OCI-LY7 (cell line): Measurements from ENCODE around the gene SPSB2. TPM values are rescaled to one million over a fixed set of nuclear protein-coding genes. Genes with fewer than 3 reads are reported as not detected.
"Not testable (repeated sequence)": the region's sequence is repeated elsewhere in the genome, so short reads cannot be mapped to it uniquely, and the experiment has no call there.

Source experiments
- BruUV-seq: library from RNA; stranded (reverse); fragments of 400-500 nt; replicated peaks from 2 replicates; lab custom pipeline; 2021; lab: Mats Ljungman, UMichigan
- CTCF ChIA-PET: fragments of 300-600 bp; sonication (Branson Sonifier 250); formaldehyde crosslinking; loops from one replicate; lab custom pipeline; 2022; ENCODE audit warnings: antibody characterized with exemption; ENCODE audit not compliant: unreplicated experiment; lab: Charles Lee
- POLR2A ChIA-PET: fragments of 300-600 bp; sonication (Branson Sonifier 250); formaldehyde crosslinking; loops from one replicate; lab custom pipeline; 2022; ENCODE audit warnings: antibody characterized with exemption; lab: Charles Lee
- DNase-seq: peaks from one replicate; pipeline ENCODE4 v3.0.0-alpha.2; 2015; ENCODE audit warnings: low spot score
- H2AFZ ChIP-seq: fragments of 200-600 bp; sonication (generic), shearing (Covaris generic); 2 replicates; pipeline ENCODE4 v1.6.1; 2014; ENCODE audit warnings: mild to moderate bottlenecking, antibody characterized with exemption, low read length, moderate library complexity
- H3K27ac ChIP-seq: fragments of 200-600 bp; sonication (generic); 2 replicates; pipeline ENCODE4 v1.5.1; 2014; ENCODE audit warnings: mixed run types, low read depth, mild to moderate bottlenecking, moderate library complexity, low read length, inconsistent platforms; ENCODE audit not compliant: poor library complexity, severe bottlenecking
- H3K36me3 ChIP-seq: fragments of 200-600 bp; sonication (generic); 2 replicates; pipeline ENCODE4 v1.6.1; 2014; ENCODE audit warnings: mild to moderate bottlenecking, antibody characterized with exemption, low read length, moderate library complexity, mixed read lengths; ENCODE audit not compliant: insufficient read depth
- H3K4me1 ChIP-seq: fragments of 200-600 bp; sonication (generic); 2 replicates; pipeline ENCODE4 v1.5.1; 2014; ENCODE audit warnings: mild to moderate bottlenecking, low read length; ENCODE audit not compliant: insufficient read depth, poor library complexity, severe bottlenecking
- H3K4me2 ChIP-seq: fragments of 200-600 bp; sonication (generic); 2 replicates; pipeline ENCODE4 v1.6.1; 2014; ENCODE audit warnings: mild to moderate bottlenecking, low read length
- H3K4me3 ChIP-seq: fragments of 200-600 bp; sonication (generic); 2 replicates; pipeline ENCODE4 v1.5.1; 2014; ENCODE audit warnings: mild to moderate bottlenecking, low read depth, low read length; ENCODE audit not compliant: poor library complexity, severe bottlenecking
- H3K79me2 ChIP-seq: fragments of 200-600 bp; sonication (generic); 2 replicates; pipeline ENCODE4 v1.6.1; 2016; ENCODE audit warnings: low read depth, mild to moderate bottlenecking, low read length, moderate library complexity, mixed read lengths; ENCODE audit not compliant: insufficient read depth
- H3K9me2 ChIP-seq: fragments of 200-600 bp; sonication (generic); 2 replicates; pipeline ENCODE4 v1.6.1; 2016; ENCODE audit warnings: mild to moderate bottlenecking, low read length, mixed read lengths; ENCODE audit not compliant: insufficient read depth
- H3K9me3 ChIP-seq: fragments of 200-600 bp; sonication (generic); 2 replicates; pipeline ENCODE4 v1.6.1; 2014; ENCODE audit warnings: mild to moderate bottlenecking, mixed run types, low read length, mixed read lengths
- H4K20me1 ChIP-seq: fragments of 200-600 bp; sonication (generic); 2 replicates; pipeline ENCODE4 v1.6.1; 2014; ENCODE audit warnings: mild to moderate bottlenecking, antibody characterized with exemption, low read length, moderate library complexity, mixed read lengths; ENCODE audit not compliant: insufficient read depth
- CTCF ChIP-seq: fragments of 200-600 bp; sonication (generic); conservative IDR thresholded peaks from 2 replicates; pipeline ENCODE4 v1.5.1; 2014; ENCODE audit warnings: mild to moderate bottlenecking, antibody characterized with exemption, low read length, moderate library complexity, mixed read lengths
- EZH2phosphoT487 ChIP-seq: fragments of 200-600 bp; sonication (generic); IDR thresholded peaks from 2 replicates; pipeline ENCODE4 v1.6.1; 2018; ENCODE audit warnings: low read depth, borderline replicate concordance, mild to moderate bottlenecking, mixed run types, antibody characterized with exemption, low read length, moderate library complexity, mixed read lengths
- intact Hi-C: fragments of 100-400 bp; cut with micrococcal nuclease; formaldehyde crosslinking; loops from one replicate; pipeline ENCODE4 v1.10.0; 2022; ENCODE audit not compliant: unreplicated experiment
- total RNA-seq, 2 experiments: library from RNA; depleted of rRNA in 1 of 2; stranded (reverse); fragments of >200 nt in 1 of 2; shearing (Covaris generic) in 1 of 2; gene quantifications; 2 replicates each; pipeline ENCODE4 v1.2.3, GENCODE V29; 2014 to 2022

Gene SPSB2
- total RNA-seq, 2 experiments from 2014 or later: 8.3 to 8.5 TPM

DNA sequence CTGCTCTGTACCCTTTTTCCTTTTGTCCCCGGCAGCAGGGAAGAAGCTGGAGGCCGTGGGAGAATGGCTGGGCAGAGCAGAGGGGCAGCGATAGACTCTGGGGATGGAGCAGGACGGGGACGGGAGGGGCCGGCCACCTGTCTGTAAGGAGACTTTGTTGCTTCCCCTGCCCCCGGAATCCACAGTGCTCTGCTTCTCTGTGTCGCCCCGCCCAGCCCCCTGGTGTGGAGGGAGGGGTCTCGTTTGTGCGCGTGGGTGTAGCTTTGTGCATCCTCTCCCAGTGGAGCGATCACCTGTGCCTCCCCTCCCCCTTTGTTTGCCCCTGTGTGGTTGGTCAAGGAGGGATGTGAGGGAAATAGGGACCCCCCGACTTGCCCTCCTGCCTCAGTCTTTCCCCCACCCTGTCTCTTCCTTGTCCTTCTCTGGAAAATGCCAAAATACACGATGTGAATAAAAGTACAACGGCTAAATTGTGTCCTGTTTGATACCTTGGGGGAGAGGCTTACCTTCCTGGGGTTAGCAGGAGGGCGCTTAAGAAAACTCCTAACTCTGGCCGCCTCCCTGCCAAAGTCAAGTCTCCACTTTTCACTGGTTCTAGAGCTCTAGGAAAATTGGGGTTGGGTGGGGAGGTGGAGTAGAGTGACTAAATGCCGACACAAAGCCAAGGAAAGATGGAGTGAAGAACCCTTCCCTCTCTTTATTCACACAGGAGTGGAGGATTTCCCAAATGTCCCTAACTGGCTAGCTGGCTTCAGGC lies 6.8 kb downstream of the SPSB2 start:
- intact Hi-C loops: loop anchor here (5.0 kb wide), 1 partner anchor 226 kb away; the partner anchor contains the start of gene C1R
- POLR2A ChIA-PET: interaction anchor here (0.6 to 6.0 kb wide), 8 partner anchors 9 to 1483 kb away, joined by 3 to 60 read pairs (median 4); partner anchors contain the start of genes CDCA3, GNB3 and USP5
- BruUV-seq: no TSS peak

GRCh38 chr12:6865307-6865706 lies 7.8 kb downstream of the SPSB2 start:
- POLR2A ChIA-PET: interaction anchor here (1.1 to 6.0 kb wide), 3 partner anchors 13 to 112 kb away, joined by 3 to 60 read pairs (median 7); partner anchors contain the start of genes CDCA3, MLF2 and USP5
- H3K9me2 ChIP-seq, H3K4me3 ChIP-seq, H3K27ac ChIP-seq, H4K20me1 ChIP-seq, CTCF ChIA-PET, DNase-seq, H3K4me2 ChIP-seq, BruUV-seq, H3K9me3 ChIP-seq, H2AFZ ChIP-seq: not testable (repeated sequence)
- peaks cover 14% of the 10 kb centered on the region; the same call in 1 of the 2 replicates for H3K79me2 ChIP-seq
- H3K36me3 ChIP-seq: peaks cover 81% of the 10 kb centered on the region
- H3K4me1 ChIP-seq: peaks cover 31% of the 10 kb centered on the region
- intact Hi-C loops: loop anchor here (5.0 kb wide), 1 partner anchor 227 kb away; the partner anchor contains the start of gene C1R

More for the DNA sequence above, 6.8 kb downstream of the SPSB2 start:
- TF ChIP-seq CTCF: no peak
- no peak for TF ChIP-seq EZH2phosphoT487
- peak overlapping the region; percentile 93 for H3K4me3 ChIP-seq
- H3K36me3 ChIP-seq: peaks cover 81% of the 10 kb centered on the region
- peaks cover 41% of the 10 kb centered on the region for H3K4me1 ChIP-seq
- H3K27ac ChIP-seq: no peak overlapping the region
- CTCF ChIA-PET: interaction anchor here (0.5 to 2.0 kb wide), 4 partner anchors 14 to 142 kb away, joined by 3 to 7 read pairs (median 5); partner anchors contain the start of gene USP5
- peak overlapping the region; percentile 100 for H3K4me2 ChIP-seq
- no peak for DNase-seq
- H3K79me2 ChIP-seq: peaks cover 14% of the 10 kb centered on the region; the same call in 1 of the 2 replicates
- H3K9me3 ChIP-seq: no peaks in the 10 kb centered on the region
- no peak overlapping the region for H2AFZ ChIP-seq
- no peaks in the 10 kb centered on the region for H3K9me2 ChIP-seq
- H4K20me1 ChIP-seq: 0 out of 2 replicates have a peak, but pooled peaks cover 6% of the 10 kb centered on the region

DNA sequence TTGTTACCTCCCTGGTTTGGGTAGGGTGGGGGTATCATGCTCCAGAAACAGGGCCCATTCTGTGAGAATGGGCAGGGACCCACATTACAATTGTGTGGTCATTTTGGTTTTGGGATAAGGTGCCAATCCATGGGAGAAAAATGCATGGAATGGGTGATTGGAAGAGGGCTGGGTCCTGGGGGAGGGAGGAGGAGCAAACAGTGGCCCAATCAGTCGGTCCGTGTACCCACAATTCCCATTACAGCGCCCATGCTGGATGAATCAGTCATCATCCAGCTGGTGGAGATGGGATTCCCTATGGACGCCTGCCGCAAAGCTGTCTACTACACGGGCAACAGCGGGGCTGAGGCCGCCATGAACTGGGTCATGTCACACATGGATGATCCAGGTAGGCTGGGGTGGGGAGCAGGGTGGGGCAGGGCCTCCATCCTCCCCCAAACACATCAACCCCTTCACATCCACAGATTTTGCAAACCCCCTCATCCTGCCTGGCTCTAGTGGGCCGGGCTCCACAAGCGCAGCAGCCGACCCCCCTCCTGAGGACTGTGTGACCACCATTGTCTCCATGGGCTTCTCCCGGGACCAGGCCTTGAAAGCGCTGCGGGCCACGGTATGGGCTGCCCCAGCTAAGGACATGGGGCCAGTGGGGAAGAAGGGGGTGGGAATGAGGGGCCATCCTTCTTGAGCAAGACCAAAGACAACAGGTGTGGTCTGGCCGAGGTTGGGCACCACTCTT lies 9.3 kb downstream of the SPSB2 start:
- no peaks in the 10 kb centered on the region for H3K9me3 ChIP-seq
- CTCF ChIA-PET: no interaction called here
- H3K27ac ChIP-seq: no peak overlapping the region
- POLR2A ChIA-PET: interaction anchor here (0.6 to 6.0 kb wide), 3 partner anchors 11 to 53 kb away, joined by 4 to 60 read pairs (median 7); partner anchors contain the start of genes CDCA3 and USP5
- H3K79me2 ChIP-seq: peaks cover 9% of the 10 kb centered on the region; the same call in 1 of the 2 replicates
- 0 out of 2 replicates have a peak, but pooled peaks cover under 1% of the 10 kb centered on the region for H4K20me1 ChIP-seq
- H3K9me2 ChIP-seq: no peaks in the 10 kb centered on the region
- intact Hi-C loops: no loop called here
- H3K4me2 ChIP-seq: no peak overlapping the region
- BruUV-seq: no TSS peak
- no peak overlapping the region for H3K4me3 ChIP-seq
- H3K36me3 ChIP-seq: peaks cover 79% of the 10 kb centered on the region
- TF ChIP-seq CTCF (no peak), EZH2phosphoT487 (no peak)
- no peak overlapping the region for H2AFZ ChIP-seq
- peaks cover 15% of the 10 kb centered on the region for H3K4me1 ChIP-seq
- no peak for DNase-seq
